Astrocyte of the cerebellum (primary cell): ENCODE data around the gene SKIC3.

Source experiments
- DNase-seq: peaks from one replicate; pipeline ENCODE4 v3.0.0-alpha.2; 2011; ENCODE audit warnings: low read depth
- H3K4me3 ChIP-seq: 2 replicates; pipeline ENCODE4 v1.5.1; 2011; ENCODE audit warnings: mild to moderate bottlenecking, low read depth, low read length, moderate library complexity
- in situ Hi-C: cut with HindIII; loops from 2 replicates; pipeline ENCODE4 v1.10.0; 2017; ENCODE audit warnings: low sequenced_read_pairs
- TF ChIP-seq, protein P1 (sequence below): IDR thresholded peaks from 2 replicates; pipeline ENCODE4 v1.5.1; 2012; ENCODE audit warnings: low read length, low read depth, moderate library complexity, mild to moderate bottlenecking; ENCODE audit errors: missing control alignments

Gene SKIC3

GRCh38 chr5:95583992-95584391 is 29.2 kb upstream of the SKIC3 start:
- in situ Hi-C loops = no loop called here
- H3K4me3 ChIP-seq = no peak overlapping the region
- no peak for DNase-seq
- TF ChIP-seq, protein P1, sequence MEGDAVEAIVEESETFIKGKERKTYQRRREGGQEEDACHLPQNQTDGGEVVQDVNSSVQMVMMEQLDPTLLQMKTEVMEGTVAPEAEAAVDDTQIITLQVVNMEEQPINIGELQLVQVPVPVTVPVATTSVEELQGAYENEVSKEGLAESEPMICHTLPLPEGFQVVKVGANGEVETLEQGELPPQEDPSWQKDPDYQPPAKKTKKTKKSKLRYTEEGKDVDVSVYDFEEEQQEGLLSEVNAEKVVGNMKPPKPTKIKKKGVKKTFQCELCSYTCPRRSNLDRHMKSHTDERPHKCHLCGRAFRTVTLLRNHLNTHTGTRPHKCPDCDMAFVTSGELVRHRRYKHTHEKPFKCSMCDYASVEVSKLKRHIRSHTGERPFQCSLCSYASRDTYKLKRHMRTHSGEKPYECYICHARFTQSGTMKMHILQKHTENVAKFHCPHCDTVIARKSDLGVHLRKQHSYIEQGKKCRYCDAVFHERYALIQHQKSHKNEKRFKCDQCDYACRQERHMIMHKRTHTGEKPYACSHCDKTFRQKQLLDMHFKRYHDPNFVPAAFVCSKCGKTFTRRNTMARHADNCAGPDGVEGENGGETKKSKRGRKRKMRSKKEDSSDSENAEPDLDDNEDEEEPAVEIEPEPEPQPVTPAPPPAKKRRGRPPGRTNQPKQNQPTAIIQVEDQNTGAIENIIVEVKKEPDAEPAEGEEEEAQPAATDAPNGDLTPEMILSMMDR = no peak

- no peak overlapping the region for H3K4me3 ChIP-seq
- in situ Hi-C loops = no loop called here
- no peak for DNase-seq
- TF ChIP-seq, protein P1 = no peak
Observed at GRCh38 chr5:95581576-95581975, 26.8 kb upstream of the SKIC3 start.

GRCh38 chr5:95572016-95572415 is 17.2 kb upstream of the SKIC3 start:
- TF ChIP-seq, protein P1 = no peak
- in situ Hi-C loops = no loop called here
- no peak overlapping the region for H3K4me3 ChIP-seq
- DNase-seq = no peak

DNA sequence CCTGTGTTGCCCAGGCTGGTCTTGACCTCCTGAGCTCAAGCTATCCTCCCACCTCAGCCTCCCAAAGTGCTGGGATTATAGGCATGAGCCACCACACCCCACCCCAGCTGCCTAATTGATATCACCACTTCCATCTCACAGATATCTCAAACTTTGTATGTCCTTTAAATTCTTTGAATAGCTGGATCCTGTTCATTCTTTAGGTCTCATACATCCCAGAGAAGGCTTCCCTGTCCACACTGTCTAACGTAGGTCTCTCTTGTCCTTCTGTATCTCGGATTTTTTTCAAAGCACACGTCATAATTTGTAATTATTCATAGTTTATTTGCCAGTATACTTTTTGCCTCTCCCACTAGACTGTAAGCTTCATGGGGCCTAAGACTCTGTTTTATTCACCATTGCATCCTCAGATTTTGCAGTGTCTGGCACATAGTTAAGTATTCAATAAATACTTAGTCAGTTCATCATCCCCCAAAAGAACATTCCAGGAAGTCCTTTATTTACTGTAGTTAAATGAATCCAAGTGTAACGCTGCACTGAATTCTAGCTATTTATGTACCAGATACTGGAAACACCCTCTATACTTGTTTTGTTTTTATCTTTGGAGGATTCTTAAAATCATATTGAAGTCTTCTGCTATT is 10.6 kb upstream of the SKIC3 start:
- no peak for DNase-seq
- in situ Hi-C loops = no loop called here
- TF ChIP-seq, protein P1 = no peak
- no peak overlapping the region for H3K4me3 ChIP-seq

- in situ Hi-C loops = no loop called here
- no peak overlapping the region for H3K4me3 ChIP-seq
- TF ChIP-seq, protein P1 = no peak
- no peak for DNase-seq
Observed at GRCh38 chr5:95564450-95564849, 9.7 kb upstream of the SKIC3 start.

DNA sequence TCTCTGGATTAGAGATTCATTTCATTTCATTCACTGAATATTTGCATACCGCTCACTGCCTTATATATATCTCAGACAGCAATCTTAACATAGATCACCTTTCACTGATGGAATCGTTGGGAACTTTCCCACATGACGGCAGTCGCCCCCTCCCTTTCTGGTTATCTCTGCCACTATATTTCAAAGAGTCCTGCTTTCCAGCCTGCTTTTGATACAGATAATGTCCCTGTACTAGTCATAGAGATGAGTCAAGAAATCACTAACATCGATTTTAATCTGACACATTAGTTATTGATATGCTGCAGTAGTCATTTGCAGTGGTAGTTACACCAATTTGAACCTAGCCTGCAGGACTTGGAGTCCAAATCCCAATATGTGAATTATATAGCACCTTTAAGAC is 8.6 kb upstream of the SKIC3 start:
- DNase-seq = no peak
- in situ Hi-C loops = no loop called here
- TF ChIP-seq, protein P1 = no peak
- no peak overlapping the region for H3K4me3 ChIP-seq
